GM18870 (cell line): Measurements from ENCODE around the gene CHODL.

ENCODE experiments used
- ATAC-seq: cut with Tn5 transposase; IDR thresholded peaks from one replicate; pipeline ENCODE4 v1.9.1; 2021; ENCODE audit warnings: moderate library complexity; ENCODE audit not compliant: unreplicated experiment

Gene CHODL, protein sequence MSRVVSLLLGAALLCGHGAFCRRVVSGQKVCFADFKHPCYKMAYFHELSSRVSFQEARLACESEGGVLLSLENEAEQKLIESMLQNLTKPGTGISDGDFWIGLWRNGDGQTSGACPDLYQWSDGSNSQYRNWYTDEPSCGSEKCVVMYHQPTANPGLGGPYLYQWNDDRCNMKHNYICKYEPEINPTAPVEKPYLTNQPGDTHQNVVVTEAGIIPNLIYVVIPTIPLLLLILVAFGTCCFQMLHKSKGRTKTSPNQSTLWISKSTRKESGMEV

DNA sequence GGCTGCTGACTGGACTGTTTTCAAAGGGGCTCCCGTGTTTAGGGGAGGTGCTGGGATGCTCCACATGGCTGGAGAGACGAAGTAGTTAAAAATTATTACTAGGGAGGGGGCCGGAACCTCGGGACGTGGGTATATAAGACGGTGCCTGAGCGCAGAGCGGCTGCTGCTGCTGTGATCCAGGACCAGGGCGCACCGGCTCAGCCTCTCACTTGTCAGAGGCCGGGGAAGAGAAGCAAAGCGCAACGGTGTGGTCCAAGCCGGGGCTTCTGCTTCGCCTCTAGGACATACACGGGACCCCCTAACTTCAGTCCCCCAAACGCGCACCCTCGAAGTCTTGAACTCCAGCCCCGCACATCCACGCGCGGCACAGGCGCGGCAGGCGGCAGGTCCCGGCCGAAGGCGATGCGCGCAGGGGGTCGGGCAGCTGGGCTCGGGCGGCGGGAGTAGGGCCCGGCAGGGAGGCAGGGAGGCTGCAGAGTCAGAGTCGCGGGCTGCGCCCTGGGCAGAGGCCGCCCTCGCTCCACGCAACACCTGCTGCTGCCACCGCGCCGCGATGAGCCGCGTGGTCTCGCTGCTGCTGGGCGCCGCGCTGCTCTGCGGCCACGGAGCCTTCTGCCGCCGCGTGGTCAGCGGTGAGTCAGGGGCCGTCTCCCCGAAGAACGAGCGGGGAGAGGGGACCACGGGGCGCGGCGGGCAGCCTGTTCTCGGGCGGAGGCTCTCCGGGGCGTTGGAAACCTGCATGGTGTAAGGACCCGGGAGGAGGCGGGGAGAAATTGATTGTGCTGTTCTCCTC is at the start of gene CHODL:
CHODL (plus strand) TSS at position 163 of the 793 bp plus-strand sequence; CDS start at position 554, 391 bp downstream.
- ATAC-seq = no peak

DNA sequence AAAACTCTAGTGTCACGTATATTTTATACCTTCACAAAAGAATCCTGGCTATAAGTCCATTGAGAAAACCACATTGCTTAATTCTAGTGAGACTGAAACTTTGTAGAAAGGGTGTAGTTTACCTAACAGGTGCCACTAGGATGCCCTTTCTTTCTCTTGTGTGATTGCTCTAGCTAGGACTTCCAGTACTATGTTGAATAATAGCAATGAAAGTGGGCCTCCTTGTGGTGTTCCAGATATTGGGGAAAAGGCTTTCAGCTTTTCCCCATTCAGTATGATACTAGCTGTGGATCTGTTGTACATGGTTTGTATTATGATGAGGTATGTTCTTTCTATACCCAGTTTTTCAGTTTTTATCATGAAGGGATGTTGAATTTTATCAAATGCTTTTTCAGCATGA is 39.7 kb upstream of the CHODL start:
- no peak for ATAC-seq

DNA sequence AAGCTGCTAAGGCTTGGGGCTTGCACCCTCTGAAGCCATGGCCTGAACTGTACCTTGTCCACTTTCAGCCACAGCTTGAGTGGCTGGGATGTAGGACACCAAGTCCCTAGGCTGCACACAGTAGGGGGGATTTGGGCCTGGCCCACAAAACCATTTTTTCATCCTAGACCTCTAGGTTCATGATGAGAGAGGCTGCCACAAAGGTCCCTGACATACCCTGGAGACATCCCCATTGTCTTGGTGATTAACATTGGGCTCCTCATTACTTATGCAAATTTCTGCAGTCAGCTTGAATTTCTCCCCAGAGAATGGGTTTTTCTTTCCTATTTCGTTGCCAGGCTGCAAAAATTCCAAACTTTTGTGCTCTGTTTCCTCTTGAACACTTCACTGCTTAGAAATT is 26.3 kb upstream of the CHODL start:
- ATAC-seq = no peak

DNA sequence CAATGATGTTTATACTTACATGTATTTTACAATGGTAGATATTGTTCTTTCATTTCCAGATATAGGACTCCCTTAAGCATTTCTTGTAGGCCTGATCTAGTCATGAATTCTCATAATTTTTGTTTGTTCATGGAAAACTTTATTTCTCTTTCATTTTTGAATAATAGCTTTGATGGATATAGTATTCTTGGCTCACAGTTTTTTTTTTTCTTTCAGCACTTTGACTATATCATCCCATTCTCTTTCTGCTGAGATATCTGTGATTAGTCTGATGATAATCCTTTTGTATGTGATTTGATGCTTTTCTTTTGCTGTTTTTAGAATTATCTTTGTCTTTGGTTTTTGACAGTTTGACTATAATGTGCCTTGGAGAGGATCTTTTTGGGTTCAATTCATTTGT is 24.1 kb upstream of the CHODL start:
- ATAC-seq = no peak

DNA sequence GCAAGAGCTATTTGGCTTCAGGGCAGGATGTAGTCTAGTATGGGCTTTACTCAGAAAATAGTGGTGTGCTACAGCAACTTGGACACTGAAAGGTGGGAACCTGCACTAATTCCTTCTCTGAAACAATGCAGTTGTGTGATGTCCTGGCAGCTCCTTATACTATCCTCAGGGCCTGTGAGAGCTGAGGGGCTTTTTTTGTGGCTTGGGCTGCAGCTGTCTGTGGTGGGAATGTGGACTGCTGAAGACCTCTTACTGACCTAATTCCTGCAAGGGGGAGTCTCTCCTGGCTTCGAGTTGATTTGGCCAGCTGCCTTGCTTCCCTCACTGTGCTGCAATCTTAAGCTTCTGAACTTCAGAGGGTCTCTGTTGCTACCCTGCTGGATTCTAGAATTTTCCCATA is 22.3 kb upstream of the CHODL start:
- no peak for ATAC-seq

DNA sequence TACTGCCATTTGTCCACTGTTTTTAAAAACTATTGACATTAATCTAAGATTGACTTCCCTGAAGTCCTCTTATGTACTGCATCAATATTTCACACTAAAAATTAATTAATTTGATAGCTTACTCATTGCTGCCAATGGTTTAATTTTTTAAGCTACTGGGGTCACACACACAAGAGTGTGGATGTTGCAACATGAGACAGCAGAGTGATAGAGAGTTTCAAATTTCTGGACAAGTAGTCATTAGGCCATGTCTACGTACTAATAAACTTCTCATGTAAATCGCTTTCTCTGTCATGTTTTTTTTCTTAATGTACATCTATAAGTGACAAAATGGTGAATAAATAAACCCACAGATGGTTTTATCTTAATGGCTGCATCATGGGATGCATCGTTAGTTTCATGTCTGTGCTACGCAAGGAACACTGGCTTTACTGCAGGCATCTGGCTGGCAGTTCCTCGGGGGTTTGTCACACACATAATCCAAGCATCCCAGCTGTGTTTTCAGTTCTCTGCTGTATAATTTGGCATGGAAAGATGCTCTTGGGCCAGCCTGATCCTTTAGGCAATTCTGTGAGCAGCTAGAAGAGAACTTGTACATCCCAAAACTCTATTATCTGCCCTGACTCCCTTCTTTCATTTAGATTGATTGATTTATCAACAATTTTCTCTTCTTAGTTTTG is 16.4 kb upstream of the CHODL start:
- ATAC-seq = no peak

DNA sequence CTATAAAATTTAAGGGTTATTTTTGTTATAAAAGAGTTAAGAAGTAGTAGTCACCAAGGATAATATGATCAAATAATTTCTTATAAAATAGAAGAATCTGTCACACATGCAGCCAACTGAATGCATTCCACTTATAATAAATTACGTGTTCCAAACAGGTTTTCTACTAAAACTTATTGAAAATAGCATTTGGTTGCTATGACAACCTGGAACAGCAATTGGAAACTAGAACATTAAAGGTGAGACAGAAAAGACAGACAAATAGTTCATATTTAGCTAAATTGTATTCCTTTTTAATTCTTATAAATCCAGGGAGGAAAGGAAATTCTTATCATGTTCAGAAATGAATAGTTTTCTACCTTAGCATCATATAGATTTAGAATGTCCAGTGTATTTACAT is 9.1 kb upstream of the CHODL start:
- no peak for ATAC-seq

DNA sequence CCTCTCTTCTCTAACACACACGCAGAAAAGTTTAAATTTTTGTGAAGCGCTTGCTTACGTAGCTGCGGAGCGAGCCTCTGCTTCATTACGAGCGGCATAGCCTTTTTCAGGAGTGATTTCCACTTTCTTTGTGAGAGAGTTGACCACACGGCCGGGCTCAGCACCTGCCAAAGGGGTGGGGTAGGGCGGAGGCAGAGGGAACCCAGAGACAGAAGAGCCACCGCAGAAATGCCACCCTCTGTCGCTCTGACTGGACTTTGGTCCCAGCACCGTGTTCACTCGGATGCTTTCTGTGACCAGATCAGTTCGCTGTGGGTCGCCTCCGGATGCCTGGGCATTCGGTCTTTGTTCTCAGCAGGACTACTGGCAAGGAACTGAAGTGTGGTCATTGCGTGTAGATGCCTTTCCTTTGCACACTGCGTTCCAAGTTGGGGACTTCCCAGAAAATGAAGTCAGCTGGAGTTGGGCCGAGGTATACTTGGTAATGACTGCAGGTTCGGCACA is 883 bp downstream of the CHODL start:
- ATAC-seq = no peak

DNA sequence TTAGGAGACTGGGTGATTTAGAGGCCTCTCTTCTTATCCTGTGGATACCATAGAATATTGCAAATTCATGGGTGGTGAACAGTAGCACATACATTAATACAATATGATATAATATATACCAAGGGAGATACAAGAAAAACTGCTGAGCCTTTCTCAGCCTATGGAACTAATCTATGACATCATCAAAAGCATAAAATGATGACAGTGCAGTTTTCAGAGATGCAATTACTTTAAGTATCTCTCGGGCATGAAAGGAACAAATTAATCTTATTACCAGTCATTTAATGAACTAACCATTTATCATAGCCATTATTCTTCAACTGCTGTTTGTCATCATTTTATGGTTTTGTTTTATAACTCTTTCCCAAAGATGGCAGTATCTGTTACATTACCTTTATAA is 3.5 kb downstream of the CHODL start:
- ATAC-seq = no peak

DNA sequence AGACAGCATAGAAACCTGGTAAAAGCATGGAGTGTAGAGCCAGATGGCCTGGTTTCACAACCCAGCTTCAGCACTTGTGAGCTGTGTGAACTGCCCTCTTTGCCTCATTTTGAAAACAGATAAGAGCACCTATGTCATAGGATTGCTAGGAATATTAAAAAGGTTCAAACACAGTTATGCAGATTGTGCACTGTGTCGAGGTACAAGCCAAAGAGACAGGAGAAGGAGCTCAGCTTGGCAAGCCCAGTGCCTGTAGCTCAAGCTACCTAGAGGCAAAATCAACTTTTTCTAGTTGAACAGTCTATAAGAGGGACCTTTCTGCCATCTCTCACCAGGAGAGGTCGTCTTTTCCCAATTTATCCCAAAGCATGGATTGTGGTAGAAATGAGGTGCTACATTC is 5.0 kb downstream of the CHODL start:
- ATAC-seq = no peak

DNA sequence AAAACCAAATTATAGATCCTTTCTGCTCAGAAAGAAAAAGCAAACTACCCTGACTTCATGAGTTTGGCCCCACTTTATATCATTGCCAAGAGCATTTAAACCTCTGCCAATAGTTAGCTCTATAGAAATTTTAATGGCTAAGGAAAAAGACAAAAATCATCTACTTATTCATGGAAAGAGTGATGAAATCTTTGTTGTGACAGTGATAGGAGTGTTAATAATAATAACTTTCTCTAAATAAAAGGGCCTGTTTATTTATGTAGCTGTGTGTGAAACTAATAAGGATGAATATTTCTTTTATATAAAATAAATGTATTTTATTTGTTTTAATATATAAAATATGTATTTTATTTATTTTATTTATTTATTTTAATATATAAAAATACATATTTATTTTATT is 6.4 kb downstream of the CHODL start:
- ATAC-seq = no peak

DNA sequence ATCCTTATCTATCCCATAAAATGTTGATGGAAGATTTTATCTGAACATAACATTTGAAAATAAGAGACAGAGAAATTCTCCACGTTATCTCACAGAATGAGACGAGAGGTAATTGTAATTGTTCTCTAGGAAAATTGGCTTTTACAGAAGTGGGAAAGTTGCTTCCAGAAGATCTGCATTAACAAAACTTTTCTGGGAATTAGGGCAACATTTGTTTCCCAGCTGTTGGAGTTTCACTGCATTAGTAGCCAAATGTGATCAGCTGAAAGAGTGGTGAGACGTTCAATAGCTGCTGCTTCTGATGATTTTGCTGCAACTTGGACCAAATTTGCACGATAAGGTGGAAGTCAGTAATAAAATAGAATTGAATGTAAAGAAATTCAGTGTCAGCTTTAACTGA is 7.6 kb downstream of the CHODL start:
- ATAC-seq = no peak

DNA sequence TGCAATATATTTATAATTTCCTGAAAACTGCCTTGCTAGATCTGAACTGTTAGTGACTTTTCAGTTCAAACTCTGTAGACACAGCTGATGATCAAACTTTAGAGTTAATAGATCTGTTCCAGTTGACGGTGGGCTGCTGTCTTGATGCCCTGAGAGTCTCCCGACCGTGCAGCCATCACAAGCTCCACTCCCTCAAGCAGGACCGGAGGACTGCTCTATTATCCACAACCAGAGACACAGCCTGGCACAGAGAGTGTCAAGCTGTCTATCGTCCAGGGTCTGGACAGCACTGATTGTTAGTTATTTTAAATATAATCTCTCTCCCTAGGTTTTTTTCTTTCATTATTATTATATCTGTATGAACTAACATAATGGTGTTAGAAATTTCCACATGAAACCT is 8.0 kb downstream of the CHODL start:
- ATAC-seq = no peak

DNA sequence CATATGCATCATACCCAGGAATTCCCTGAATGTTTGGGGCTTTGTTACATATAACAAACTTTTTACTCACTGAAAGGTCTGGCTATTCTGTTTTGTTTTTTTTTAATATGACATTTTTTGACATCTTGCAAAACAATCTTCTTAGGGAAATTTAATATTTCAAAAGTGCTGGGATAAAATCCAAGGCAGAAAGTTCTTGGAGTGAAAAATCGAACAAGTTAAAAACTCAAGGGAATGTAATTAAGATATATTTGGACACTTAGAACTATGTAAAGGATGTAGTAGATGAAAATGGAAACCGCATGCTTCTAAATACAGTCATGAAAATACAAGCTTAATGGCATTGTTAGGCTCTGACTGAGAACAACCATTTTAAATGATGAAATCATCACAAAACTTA is 8.6 kb downstream of the CHODL start:
- ATAC-seq = no peak

DNA sequence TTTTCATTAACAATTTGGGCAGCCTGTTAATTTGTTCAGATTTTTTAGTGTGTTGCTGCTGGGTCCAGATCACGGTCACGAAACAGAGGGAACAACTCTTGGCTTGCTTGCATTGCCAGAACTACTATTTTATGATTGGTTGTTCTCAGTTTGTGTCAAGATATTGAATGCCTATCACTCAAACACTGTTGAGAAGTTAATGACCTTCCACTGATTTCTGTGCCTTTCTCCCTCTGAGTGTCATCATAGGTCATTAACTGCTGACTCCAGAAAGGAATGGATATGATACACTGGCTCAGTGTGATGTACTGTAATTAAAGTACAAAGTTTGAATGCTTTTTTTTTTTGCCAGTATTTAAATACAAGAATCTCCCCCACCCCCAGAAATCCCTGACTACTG is 9.2 kb downstream of the CHODL start:
- ATAC-seq = no peak

DNA sequence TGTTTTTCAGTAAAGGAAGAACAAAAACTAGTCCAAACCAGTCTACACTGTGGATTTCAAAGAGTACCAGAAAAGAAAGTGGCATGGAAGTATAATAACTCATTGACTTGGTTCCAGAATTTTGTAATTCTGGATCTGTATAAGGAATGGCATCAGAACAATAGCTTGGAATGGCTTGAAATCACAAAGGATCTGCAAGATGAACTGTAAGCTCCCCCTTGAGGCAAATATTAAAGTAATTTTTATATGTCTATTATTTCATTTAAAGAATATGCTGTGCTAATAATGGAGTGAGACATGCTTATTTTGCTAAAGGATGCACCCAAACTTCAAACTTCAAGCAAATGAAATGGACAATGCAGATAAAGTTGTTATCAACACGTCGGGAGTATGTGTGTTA is 21.3 kb downstream of the CHODL start:
- no peak for ATAC-seq

DNA sequence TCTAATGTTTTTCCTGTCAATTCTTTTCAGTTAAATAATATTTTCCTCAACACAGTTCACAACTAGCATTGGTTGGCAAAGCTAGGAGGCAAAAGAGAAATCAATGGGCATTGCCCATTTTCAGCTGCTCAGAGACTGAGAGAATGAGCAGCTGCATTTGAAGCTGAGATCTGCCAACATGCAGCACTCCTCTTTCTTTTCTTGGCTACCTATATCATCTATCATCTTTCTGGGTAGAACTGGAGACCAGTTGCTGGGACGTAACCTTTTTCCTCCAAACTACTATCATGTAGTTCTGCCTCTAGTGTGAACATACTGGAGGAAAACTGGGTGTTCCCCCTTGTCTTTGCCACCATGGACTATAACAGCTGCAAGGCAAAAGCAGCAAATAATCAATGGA is 22.9 kb downstream of the CHODL start:
- ATAC-seq = no peak

DNA sequence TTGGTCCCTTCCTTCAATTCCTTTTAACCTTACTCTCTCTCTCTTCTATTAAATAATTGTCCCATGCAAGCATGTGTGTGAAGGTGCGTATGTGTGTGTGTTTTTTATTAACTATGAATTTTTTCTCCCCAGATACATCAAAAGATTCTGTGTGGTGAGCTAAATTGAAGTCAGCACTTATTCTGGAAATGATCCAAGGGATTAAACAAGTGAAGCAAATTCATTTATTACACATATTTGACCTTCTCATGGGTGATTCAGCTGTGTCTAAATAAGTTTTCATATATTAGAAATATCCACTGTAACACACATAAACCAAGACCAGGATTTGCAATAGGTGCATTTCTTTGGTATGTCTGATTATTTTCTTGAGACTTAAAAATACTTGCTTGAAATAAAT is 24.3 kb downstream of the CHODL start:
- ATAC-seq = no peak

DNA sequence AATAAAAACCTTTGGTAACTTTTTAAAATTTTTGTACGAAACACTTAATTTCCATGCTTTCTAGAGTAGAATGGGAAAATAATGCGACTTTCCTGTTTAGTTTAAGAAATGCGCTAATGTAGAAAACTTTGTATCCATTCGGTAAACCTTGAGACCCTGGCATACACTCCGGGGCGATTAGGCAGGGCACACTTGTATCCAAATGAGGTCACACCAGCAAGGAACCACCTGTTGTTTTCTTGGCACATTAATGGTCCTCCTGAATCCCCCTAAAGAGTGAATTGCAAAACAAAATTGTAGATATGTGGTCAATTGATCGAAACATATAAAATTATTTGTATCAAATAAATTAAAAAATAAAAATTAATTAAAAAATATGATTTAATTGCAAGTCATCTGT is 25.2 kb downstream of the CHODL start:
- no peak for ATAC-seq

DNA sequence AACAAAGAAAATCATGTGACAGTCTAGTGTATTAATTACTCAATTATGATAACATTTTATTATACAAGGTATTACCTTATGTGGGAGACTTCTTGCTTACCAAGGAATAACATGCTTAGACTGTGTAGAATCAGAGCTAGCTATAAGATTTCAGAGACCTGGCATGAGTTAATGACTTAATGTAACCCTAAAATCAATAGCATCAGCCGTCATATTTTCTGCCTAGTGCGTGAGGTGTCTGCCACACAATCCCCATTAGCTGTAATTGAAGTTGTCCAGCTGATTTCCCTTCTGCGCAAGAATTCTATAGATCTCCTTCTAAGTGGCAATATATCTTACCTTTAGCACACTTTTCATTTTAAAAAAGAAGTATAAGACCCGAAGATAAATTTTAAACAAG is 28.8 kb downstream of the CHODL start:
- no peak for ATAC-seq

DNA sequence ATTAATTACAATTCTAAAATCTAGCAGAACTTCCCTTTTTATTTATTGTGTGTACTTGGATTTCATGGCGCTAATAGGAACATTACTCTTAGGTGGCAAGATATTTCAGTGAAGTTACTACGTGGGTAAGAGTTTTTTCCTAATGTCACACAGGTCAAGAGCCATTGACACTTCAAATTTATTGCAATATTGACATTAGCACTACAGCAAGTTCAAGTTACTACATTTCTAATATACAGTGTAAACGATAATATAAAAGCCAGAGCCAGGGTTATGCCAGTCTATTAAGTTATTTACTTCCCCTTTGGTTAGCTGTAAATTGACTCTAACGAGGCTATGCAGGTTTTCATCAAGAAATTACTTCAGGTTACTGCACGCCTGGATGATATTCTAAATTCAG is 29.7 kb downstream of the CHODL start:
- ATAC-seq = no peak

DNA sequence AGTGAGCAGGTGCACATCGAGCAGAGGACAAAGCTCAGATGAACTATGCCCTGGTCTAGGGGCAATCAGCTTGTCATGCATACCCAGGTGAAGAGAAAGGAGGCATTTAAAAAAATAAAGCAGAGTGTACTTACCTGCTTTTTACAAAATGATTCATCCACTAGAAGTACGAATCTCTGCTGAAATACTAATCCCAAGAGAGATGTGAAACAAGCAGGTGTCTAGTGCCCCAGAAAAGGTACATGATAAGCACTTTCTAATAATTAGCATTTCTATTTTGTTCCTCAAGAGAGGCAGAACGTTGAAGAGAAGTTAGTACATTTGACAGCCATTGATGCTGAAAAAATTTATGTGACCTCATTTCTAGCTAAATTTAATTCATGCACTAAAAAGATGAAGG is 31.1 kb downstream of the CHODL start:
- ATAC-seq = no peak
